Activated CD4-positive, alpha-beta T cell treated with anti-CD3 and anti-CD28 coated beads, Interleukin-2, amount 10 ng/mL, durations not matched to agents 7 days and 5 days (primary cell): ENCODE results near the gene TTYH2. TPM values are rescaled to one million over a fixed set of nuclear protein-coding genes. Genes with fewer than 3 reads are reported as not detected.
"Not testable (repeated sequence)": the region's sequence is repeated elsewhere in the genome, so short reads cannot be mapped to it uniquely, and the experiment has no call there.

Experiments used
- CTCF ChIA-PET: fragments of 350-600 bp; sonication (Branson Sonifier 250); formaldehyde crosslinking; loops from one replicate; lab custom pipeline; 2021; ENCODE audit warnings: antibody characterized with exemption; lab: Charles Lee
- POLR2A ChIA-PET: fragments of 350-600 bp; sonication (Branson Sonifier 250); formaldehyde crosslinking; loops from one replicate; lab custom pipeline; 2021; ENCODE audit warnings: antibody characterized with exemption; lab: Charles Lee
- DNase-seq: peaks from one replicate; pipeline ENCODE4 v3.0.0-alpha.2; 2020
- H3K27ac Mint-ChIP-seq: one replicate; pipeline ENCODE4 v1.8.0; 2021; ENCODE audit warnings: mild to moderate bottlenecking, moderate library complexity, mixed read lengths
- H3K27me3 Mint-ChIP-seq: one replicate; pipeline ENCODE4 v1.8.0; 2021; ENCODE audit warnings: mixed read lengths
- H3K36me3 Mint-ChIP-seq: one replicate; pipeline ENCODE4 v1.8.0; 2021; ENCODE audit warnings: low read depth, mixed read lengths
- H3K4me1 Mint-ChIP-seq: one replicate; pipeline ENCODE4 v1.8.0; 2021; ENCODE audit warnings: mixed read lengths
- H3K4me3 Mint-ChIP-seq: one replicate; pipeline ENCODE4 v1.8.0; 2021; ENCODE audit warnings: mild to moderate bottlenecking, moderate library complexity, mixed read lengths
- H3K9me3 Mint-ChIP-seq: one replicate; pipeline ENCODE4 v1.8.0; 2021; ENCODE audit warnings: mixed read lengths
- total RNA-seq, 2 experiments: library from RNA; stranded (reverse); gene quantifications; one replicate each; pipeline ENCODE4 v1.2.3, GENCODE V29; 2021

The TTYH2 gene
- total RNA-seq, 2 experiments from 2014 or later, result 10.2 to 11.9 TPM

GRCh38 chr17:74245871-74246270, 32.5 kb downstream of the TTYH2 start:
- CTCF ChIA-PET, result interaction anchor here (0.5 to 0.7 kb wide), 3 partner anchors 19 to 86 kb away, joined by 3 to 5 read pairs (median 3); no protein-coding TSS in a partner anchor
- POLR2A ChIA-PET, result no interaction called here
- Mint-ChIP-seq H3K4me3 (no peak overlapping the region), H3K27ac (no peak overlapping the region), H3K4me1 (no peaks in the 10 kb centered on the region), H3K36me3 (no peaks in the 10 kb centered on the region), H3K27me3 (no peaks in the 10 kb centered on the region), H3K9me3 (no peaks in the 10 kb centered on the region)
- no peak for DNase-seq

GRCh38 chr17:74249590-74250270, 36.4 kb downstream of the TTYH2 start:
- CTCF ChIA-PET, result interaction anchor here (0.6 to 1.3 kb wide), 2 partner anchors 30 to 39 kb away, joined by 3 read pairs; no protein-coding TSS in a partner anchor
- POLR2A ChIA-PET, result no interaction called here
- Mint-ChIP-seq H3K27me3 (no peaks in the 10 kb centered on the region), H3K9me3 (no peaks in the 10 kb centered on the region), H3K4me1 (no peaks in the 10 kb centered on the region), H3K4me3 (no peak overlapping the region), H3K36me3 (no peaks in the 10 kb centered on the region), H3K27ac (no peak overlapping the region)
- no peak for DNase-seq

- DNase-seq, result no peak
- H3K36me3 Mint-ChIP-seq, result no peaks in the 10 kb centered on the region
- no peaks in the 10 kb centered on the region for H3K27me3 Mint-ChIP-seq
- no peaks in the 10 kb centered on the region for H3K4me1 Mint-ChIP-seq
- H3K27ac Mint-ChIP-seq, result no peak overlapping the region
- ChIA-PET CTCF (interaction anchor here (1.3 kb wide), 1 partner anchor 38 kb away, joined by 3 read pairs; no protein-coding TSS in a partner anchor), POLR2A (no interaction called here)
- H3K4me3 Mint-ChIP-seq, result no peak overlapping the region
- H3K9me3 Mint-ChIP-seq, result no peaks in the 10 kb centered on the region
These were observed 37.1 kb downstream of the TTYH2 start for GRCh38 chr17:74250324-74250995.

GRCh38 chr17:74251051-74251450, 37.7 kb downstream of the TTYH2 start:
- DNase-seq, result no peak
- ChIA-PET POLR2A (no interaction called here), CTCF (interaction anchor here (1.3 kb wide), 1 partner anchor 37 kb away, joined by 3 read pairs; no protein-coding TSS in a partner anchor)
- Mint-ChIP-seq H3K36me3 (no peaks in the 10 kb centered on the region), H3K4me1 (no peaks in the 10 kb centered on the region), H3K27ac (no peak overlapping the region), H3K9me3 (no peaks in the 10 kb centered on the region), H3K27me3 (no peaks in the 10 kb centered on the region), H3K4me3 (no peak overlapping the region)

- Mint-ChIP-seq H3K4me1 (no peaks in the 10 kb centered on the region), H3K4me3 (no peak overlapping the region), H3K36me3 (no peaks in the 10 kb centered on the region), H3K27me3 (no peaks in the 10 kb centered on the region), H3K9me3 (no peaks in the 10 kb centered on the region), H3K27ac (peak overlapping the region; percentile 34)
- POLR2A ChIA-PET, result no interaction called here
- CTCF ChIA-PET, result no interaction called here
- no peak for DNase-seq
These were observed 38.2 kb downstream of the TTYH2 start for GRCh38 chr17:74251569-74251968.

GRCh38 chr17:74252211-74252610, 38.8 kb downstream of the TTYH2 start:
- ChIA-PET POLR2A (no interaction called here), CTCF (no interaction called here)
- no peak for DNase-seq
- Mint-ChIP-seq H3K27me3 (no peaks in the 10 kb centered on the region), H3K27ac (no peak overlapping the region), H3K36me3 (no peaks in the 10 kb centered on the region), H3K4me1 (no peaks in the 10 kb centered on the region), H3K9me3 (no peaks in the 10 kb centered on the region), H3K4me3 (no peak overlapping the region)

GRCh38 chr17:74253036-74253435, 39.7 kb downstream of the TTYH2 start:
- Mint-ChIP-seq H3K4me3 (no peak overlapping the region), H3K36me3 (no peaks in the 10 kb centered on the region), H3K4me1 (no peaks in the 10 kb centered on the region), H3K9me3 (no peaks in the 10 kb centered on the region), H3K27me3 (no peaks in the 10 kb centered on the region), H3K27ac (no peak overlapping the region)
- DNase-seq, result no peak
- POLR2A ChIA-PET, result no interaction called here
- CTCF ChIA-PET, result no interaction called here

GRCh38 chr17:74257311-74257710, 43.9 kb downstream of the TTYH2 start:
- H3K9me3 Mint-ChIP-seq, result no peaks in the 10 kb centered on the region
- ChIA-PET CTCF (no interaction called here), POLR2A (no interaction called here)
- H3K27me3 Mint-ChIP-seq, result no peaks in the 10 kb centered on the region
- H3K4me3 Mint-ChIP-seq, result no peak overlapping the region
- H3K27ac Mint-ChIP-seq, result no peak overlapping the region
- H3K36me3 Mint-ChIP-seq, result no peaks in the 10 kb centered on the region
- no peaks in the 10 kb centered on the region for H3K4me1 Mint-ChIP-seq
- no peak for DNase-seq

GRCh38 chr17:74259667-74260524, 46.5 kb downstream of the TTYH2 start:
- ChIA-PET CTCF (interaction anchor here (0.8 to 1.6 kb wide), 3 partner anchors 10 to 29 kb away, joined by 3 to 5 read pairs (median 4); no protein-coding TSS in a partner anchor), POLR2A (no interaction called here)
- Mint-ChIP-seq H3K36me3 (no peaks in the 10 kb centered on the region), H3K27ac (no peak overlapping the region), H3K9me3 (no peaks in the 10 kb centered on the region), H3K27me3 (no peaks in the 10 kb centered on the region), H3K4me3 (no peak overlapping the region), H3K4me1 (no peaks in the 10 kb centered on the region)
- no peak for DNase-seq

GRCh38 chr17:74260525-74260850, 47.1 kb downstream of the TTYH2 start:
- no peak overlapping the region for H3K27ac Mint-ChIP-seq
- no peaks in the 10 kb centered on the region for H3K27me3 Mint-ChIP-seq
- no peaks in the 10 kb centered on the region for H3K9me3 Mint-ChIP-seq
- H3K4me1 Mint-ChIP-seq, result no peaks in the 10 kb centered on the region
- ChIA-PET POLR2A (no interaction called here), CTCF (interaction anchor here (0.8 to 1.2 kb wide), 2 partner anchors 9 to 30 kb away, joined by 3 to 5 read pairs; no protein-coding TSS in a partner anchor)
- no peaks in the 10 kb centered on the region for H3K36me3 Mint-ChIP-seq
- no peak overlapping the region for H3K4me3 Mint-ChIP-seq
- no peak for DNase-seq

- DNase-seq, result no peak
- no peak overlapping the region for H3K4me3 Mint-ChIP-seq
- H3K4me1 Mint-ChIP-seq, result peaks cover 2% of the 10 kb centered on the region
- ChIA-PET CTCF (interaction anchor here (0.6 kb wide), 2 partner anchors 16 to 486 kb away, joined by 3 to 4 read pairs; no protein-coding TSS in a partner anchor), POLR2A (no interaction called here)
- no peaks in the 10 kb centered on the region for H3K36me3 Mint-ChIP-seq
- peaks cover 2% of the 10 kb centered on the region for H3K9me3 Mint-ChIP-seq
- H3K27ac Mint-ChIP-seq, result no peak overlapping the region
- H3K27me3 Mint-ChIP-seq, result peaks cover 4% of the 10 kb centered on the region
These were observed 49.2 kb downstream of the TTYH2 start for GRCh38 chr17:74262601-74263000.

GRCh38 chr17:74267054-74267453, 53.7 kb downstream of the TTYH2 start:
- DNase-seq, H3K9me3 Mint-ChIP-seq, POLR2A ChIA-PET, H3K4me3 Mint-ChIP-seq, H3K27ac Mint-ChIP-seq, H3K36me3 Mint-ChIP-seq: not testable (repeated sequence)
- Mint-ChIP-seq H3K27me3 (peaks cover 20% of the 10 kb centered on the region), H3K4me1 (peaks cover 12% of the 10 kb centered on the region)
- CTCF ChIA-PET, result interaction anchor here (0.6 kb wide), 1 partner anchor 38 kb away, joined by 3 read pairs; no protein-coding TSS in a partner anchor
